MM.1S (cell line): Measurements from ENCODE around the gene EEF1B2.
A peak's percentile ranks its signal among the peaks of the same experiment; 100 is the strongest.
"Not testable (repeated sequence)": the region's sequence is repeated elsewhere in the genome, so short reads cannot be mapped to it uniquely, and the experiment has no call there.

Source experiments
- DNase-seq: peaks from one replicate; pipeline ENCODE4 v3.0.0-alpha.2; 2015
- H2AFZ ChIP-seq: fragments of 300-600 bp; sonication (generic); 2 replicates; pipeline ENCODE4 v1.6.0; 2016; ENCODE audit warnings: antibody characterized with exemption, low read length
- H3F3A ChIP-seq: fragments of 300-600 bp; sonication (generic); 2 replicates; pipeline ENCODE4 v1.6.1; 2016; ENCODE audit warnings: mild to moderate bottlenecking, antibody characterized with exemption, low read length, moderate library complexity, mixed read lengths; ENCODE audit not compliant: insufficient read depth
- H3K27ac ChIP-seq: fragments of 300-600 bp; sonication (generic); 2 replicates; pipeline ENCODE4 v1.5.1; 2016; ENCODE audit warnings: mild to moderate bottlenecking, low read length
- H3K27me3 ChIP-seq: fragments of 300-600 bp; sonication (generic); replicated peaks from 2 replicates; pipeline ENCODE4 v1.6.0; 2016; ENCODE audit warnings: low read length; ENCODE audit not compliant: insufficient read depth
- H3K36me3 ChIP-seq: fragments of 300-600 bp; sonication (generic); replicated peaks from 2 replicates; pipeline ENCODE4 v1.6.1; 2016; ENCODE audit warnings: mild to moderate bottlenecking, low read length, mixed read lengths; ENCODE audit not compliant: insufficient read depth
- H3K4me1 ChIP-seq: fragments of 300-600 bp; sonication (generic); 2 replicates; pipeline ENCODE4 v1.6.1; 2016; ENCODE audit warnings: low read length, mixed read lengths
- H3K4me2 ChIP-seq: fragments of 300-600 bp; sonication (generic); 2 replicates; pipeline ENCODE4 v1.6.0; 2016; ENCODE audit warnings: low read depth, low read length
- H3K4me3 ChIP-seq: fragments of 300-600 bp; sonication (generic); 2 replicates; pipeline ENCODE4 v1.5.1; 2016; ENCODE audit warnings: low read length, mixed read lengths
- H3K79me2 ChIP-seq: fragments of 300-600 bp; sonication (generic); 2 replicates; pipeline ENCODE4 v1.6.1; 2016; ENCODE audit warnings: mixed run types, low read length, mixed read lengths
- H3K9ac ChIP-seq: fragments of 300-600 bp; sonication (generic); 2 replicates; pipeline ENCODE4 v1.6.1; 2016; ENCODE audit warnings: low read length, mixed read lengths
- H3K9me2 ChIP-seq: fragments of 300-600 bp; sonication (generic); replicated peaks from 2 replicates; pipeline ENCODE4 v1.6.1; 2016; ENCODE audit warnings: mild to moderate bottlenecking, low read length, mixed read lengths; ENCODE audit not compliant: insufficient read depth
- H3K9me3 ChIP-seq: fragments of 300-600 bp; sonication (generic); replicated peaks from 2 replicates; pipeline ENCODE4 v1.6.1; 2016; ENCODE audit warnings: mild to moderate bottlenecking, low read length, mixed read lengths; ENCODE audit not compliant: insufficient read depth
- H4K20me1 ChIP-seq: fragments of 300-600 bp; sonication (generic); 2 replicates; pipeline ENCODE4 v1.6.1; 2016; ENCODE audit warnings: mild to moderate bottlenecking, low read length, moderate library complexity, mixed read lengths; ENCODE audit not compliant: insufficient read depth
- CTCF ChIP-seq: fragments of 300-600 bp; sonication (generic); IDR thresholded peaks from 2 replicates; pipeline ENCODE4 v1.5.1; 2016; ENCODE audit warnings: antibody characterized with exemption, low read length, mixed read lengths
- EZH2 ChIP-seq: fragments of 300-600 bp; sonication (generic); optimal IDR thresholded peaks from 2 replicates; pipeline ENCODE3; 2017; ENCODE audit warnings: low read depth, mild to moderate bottlenecking, antibody characterized with exemption, low read length, mixed read lengths
- EZH2phosphoT487 ChIP-seq: fragments of 300-600 bp; sonication (generic); IDR thresholded peaks from 2 replicates; pipeline ENCODE4 v1.6.1; 2018; ENCODE audit warnings: antibody characterized with exemption, low read length

The EEF1B2 gene

DNA sequence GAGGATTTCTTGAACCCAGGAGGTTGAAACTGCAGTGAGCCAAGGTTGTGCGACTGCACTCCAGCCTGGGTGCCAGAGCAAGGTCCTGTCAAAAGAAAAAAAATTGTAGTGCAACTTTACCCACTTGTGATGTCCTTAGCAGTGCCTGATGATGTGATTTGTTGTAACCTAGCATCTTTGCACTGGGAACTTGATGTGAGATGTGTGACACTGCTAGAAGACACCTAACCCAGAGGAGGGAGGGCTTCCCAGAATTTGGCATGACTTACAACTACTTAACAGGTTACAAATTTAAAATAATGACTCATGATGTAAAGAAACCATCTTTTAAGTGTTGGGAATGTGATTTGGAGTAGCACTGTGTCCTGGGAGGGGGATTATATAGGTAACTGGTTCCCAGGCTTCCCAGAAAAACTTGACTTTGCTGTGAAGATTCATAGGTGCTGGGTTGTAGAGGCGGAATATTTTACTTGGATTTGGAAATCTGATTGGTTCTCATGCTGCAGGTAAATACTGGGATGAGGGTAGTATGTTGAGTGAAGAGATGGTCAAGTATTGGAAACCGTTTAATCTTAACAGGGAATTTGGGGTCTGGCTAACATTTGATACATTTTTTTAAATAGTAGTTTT, 3.7 kb downstream of the EEF1B2 start:
- Histone ChIP-seq H3K27me3 (no peaks in the 10 kb centered on the region), H3K9me3 (no peaks in the 10 kb centered on the region), H3K9me2 (no peaks in the 10 kb centered on the region), H4K20me1 (peaks cover 8% of the 10 kb centered on the region; the same call in 1 of the 2 replicates), H3K36me3 (peaks cover 5% of the 10 kb centered on the region; the same call in 1 of the 2 replicates), H3K4me3 (no peak overlapping the region), H3F3A (peaks cover 41% of the 10 kb centered on the region), H3K9ac (no peak overlapping the region), H3K4me1 (peaks cover 10% of the 10 kb centered on the region; the same call in 1 of the 2 replicates), H3K4me2 (no peak overlapping the region), H3K79me2 (peaks cover 47% of the 10 kb centered on the region), H2AFZ (no peak overlapping the region), H3K27ac (no peak overlapping the region)
- TF ChIP-seq EZH2 (no peak), CTCF (no peak), EZH2phosphoT487 (no peak)
- DNase-seq, result no peak

DNA sequence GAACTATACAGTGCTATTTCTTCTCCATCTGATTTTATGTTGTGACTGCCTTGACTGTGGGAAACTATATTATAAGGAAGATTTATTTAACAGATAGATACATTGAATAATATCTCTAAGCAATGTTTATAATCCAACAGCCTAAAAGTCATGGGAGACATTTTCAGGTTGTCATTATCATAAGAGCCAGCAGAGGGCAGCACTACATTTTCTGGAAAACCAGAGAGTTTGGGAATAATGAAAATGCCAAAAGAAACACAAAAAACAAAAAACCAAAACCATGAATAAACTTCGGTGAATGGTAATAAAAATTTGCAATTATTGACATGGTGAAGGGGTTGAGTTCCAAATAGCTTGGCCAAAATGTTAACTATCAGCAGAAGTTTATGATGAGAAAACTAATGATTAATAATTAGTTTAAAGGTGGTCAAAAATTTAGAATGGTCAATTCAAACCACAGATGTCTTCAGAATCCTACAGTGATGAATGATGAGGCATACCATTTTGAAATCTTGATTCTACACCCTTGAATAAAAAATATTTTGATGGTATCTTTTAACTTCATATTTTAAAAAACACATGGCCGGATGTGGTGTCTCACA, 4.7 kb downstream of the EEF1B2 start:
- Histone ChIP-seq H4K20me1 (peaks cover 8% of the 10 kb centered on the region; the same call in 1 of the 2 replicates), H3K9me3 (no peaks in the 10 kb centered on the region), H3K4me2 (no peak overlapping the region), H3K36me3 (peaks cover 5% of the 10 kb centered on the region; the same call in 1 of the 2 replicates), H2AFZ (no peak overlapping the region), H3K79me2 (peaks cover 37% of the 10 kb centered on the region), H3F3A (peaks cover 41% of the 10 kb centered on the region), H3K27me3 (no peaks in the 10 kb centered on the region), H3K9ac (no peak overlapping the region), H3K9me2 (no peaks in the 10 kb centered on the region), H3K4me3 (no peak overlapping the region), H3K27ac (no peak overlapping the region), H3K4me1 (peaks cover 10% of the 10 kb centered on the region; the same call in 1 of the 2 replicates)
- DNase-seq, result peak; percentile 30
- TF ChIP-seq CTCF (peak; percentile 77), EZH2phosphoT487 (no peak)

DNA sequence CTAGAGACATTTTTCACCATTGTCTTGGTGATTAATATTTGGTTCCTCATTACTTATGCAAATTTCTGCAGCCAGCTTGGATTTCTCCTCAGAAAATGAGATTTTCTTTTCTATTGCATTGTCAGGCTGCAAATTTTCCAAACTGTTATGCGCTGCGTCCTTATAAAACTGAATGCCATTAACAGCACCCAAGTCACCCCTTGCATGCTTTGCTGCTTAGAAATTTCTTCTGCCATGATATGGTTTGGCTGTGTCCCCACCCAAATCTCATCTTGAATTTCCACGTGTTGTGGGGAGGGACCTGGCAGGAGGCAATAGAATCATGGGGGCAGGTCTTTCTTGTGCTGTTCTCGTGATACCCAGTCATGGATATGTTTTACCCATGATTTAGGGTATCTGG, 8.5 kb downstream of the EEF1B2 start:
- not testable (repeated sequence) for H3K4me3 ChIP-seq, H3F3A ChIP-seq, H3K4me2 ChIP-seq, H3K27ac ChIP-seq, H3K9ac ChIP-seq, H3K27me3 ChIP-seq, H3K9me2 ChIP-seq, H2AFZ ChIP-seq, H3K4me1 ChIP-seq, H4K20me1 ChIP-seq, H3K9me3 ChIP-seq, H3K79me2 ChIP-seq, DNase-seq, H3K36me3 ChIP-seq

- not testable (repeated sequence) for DNase-seq, H3K36me3 ChIP-seq, H3K9me3 ChIP-seq, H3K4me2 ChIP-seq, H3K27ac ChIP-seq, H4K20me1 ChIP-seq, H3K27me3 ChIP-seq, H2AFZ ChIP-seq, H3F3A ChIP-seq, H3K79me2 ChIP-seq, H3K9ac ChIP-seq, H3K9me2 ChIP-seq, H3K4me3 ChIP-seq, H3K4me1 ChIP-seq
Observed at GRCh38 chr2:206171624-206172397, 12.1 kb downstream of the EEF1B2 start.
